GDM1 (cell line): ENCODE data around the gene PRMT5.

ENCODE experiments used
- DNase-seq: peaks from one replicate; lab custom pipeline; 2025; lab: John Stamatoyannopoulos, UW

Gene PRMT5

DNA sequence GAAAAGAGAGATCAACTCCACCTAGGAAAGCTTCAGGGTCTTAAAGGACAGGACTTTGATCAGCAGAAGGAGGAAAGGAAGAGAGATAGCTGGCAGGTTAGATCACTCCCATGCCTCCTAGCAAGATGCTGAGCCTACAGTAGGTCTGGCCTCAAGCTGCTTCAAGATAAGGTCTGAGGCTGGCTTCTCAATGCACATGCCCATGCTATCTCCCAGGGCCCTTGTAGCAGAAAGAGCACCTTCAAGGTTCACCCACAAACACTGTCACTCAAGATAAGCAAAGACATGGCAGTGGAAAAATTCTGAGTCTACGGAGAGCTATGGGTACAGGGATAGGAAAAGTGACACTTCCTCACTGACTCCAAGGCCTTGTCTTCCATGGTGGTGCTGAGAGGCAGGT is 31.8 kb downstream of the PRMT5 start:
- DNase-seq: no peak

DNA sequence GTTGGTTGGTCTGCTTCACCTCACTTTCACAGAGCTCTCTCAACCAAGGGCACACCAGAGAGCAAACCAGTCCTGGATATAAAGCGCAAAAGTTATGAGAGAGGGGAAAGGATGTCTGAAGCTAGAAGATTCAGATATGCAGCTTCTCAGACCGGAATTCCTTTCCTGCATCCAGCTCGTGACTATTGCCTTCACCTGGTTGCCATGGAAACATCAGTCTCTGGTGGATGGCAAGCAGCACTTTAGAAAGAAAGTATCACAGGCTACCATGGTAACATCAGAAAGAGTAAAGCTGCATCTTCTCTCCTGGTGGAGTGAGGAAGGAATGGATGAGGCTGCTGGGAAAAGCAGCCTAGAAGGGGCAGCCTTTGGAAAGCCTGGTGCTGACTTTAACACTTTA is 32.4 kb downstream of the PRMT5 start:
- DNase-seq: no peak

DNA sequence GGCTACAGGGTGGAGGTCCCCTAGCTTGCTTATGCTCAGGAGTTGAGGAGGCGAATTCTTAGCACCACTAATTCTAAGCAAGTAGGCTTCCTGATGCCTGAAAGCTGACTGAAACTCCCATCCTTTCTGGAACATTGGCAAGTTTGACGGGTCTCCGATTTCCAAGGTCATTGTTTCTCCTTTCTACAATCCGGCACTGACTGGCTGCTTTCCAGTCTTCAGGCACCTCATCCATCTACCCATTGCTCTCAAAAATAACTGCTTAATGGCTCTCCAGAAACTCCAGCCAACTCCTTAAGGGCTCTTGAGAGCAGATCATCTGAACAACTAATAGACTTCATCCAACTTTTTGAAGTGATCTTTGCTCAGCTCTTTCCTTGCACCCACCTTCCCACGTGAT is 32.8 kb downstream of the PRMT5 start:
- DNase-seq: no peak

DNA sequence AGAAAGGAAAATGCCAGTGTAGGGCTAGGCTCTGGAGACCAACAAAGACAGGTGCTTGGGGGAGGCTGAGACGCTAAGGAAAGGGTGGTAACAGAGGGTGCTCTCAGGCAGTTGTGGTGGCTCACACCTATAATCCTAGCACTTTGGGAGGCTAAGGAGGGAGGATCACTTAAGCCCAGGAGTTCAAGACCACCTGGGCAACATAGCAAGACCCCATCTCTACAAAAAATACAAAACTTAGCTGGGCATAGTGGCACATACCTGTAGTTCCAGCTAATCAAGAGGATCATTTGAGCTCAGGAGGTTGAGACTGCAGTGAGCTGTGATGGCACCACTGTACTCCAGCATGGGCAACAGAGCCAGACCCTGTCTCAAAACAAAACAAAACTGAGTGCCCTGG is 33.8 kb downstream of the PRMT5 start:
- DNase-seq: no peak

DNA sequence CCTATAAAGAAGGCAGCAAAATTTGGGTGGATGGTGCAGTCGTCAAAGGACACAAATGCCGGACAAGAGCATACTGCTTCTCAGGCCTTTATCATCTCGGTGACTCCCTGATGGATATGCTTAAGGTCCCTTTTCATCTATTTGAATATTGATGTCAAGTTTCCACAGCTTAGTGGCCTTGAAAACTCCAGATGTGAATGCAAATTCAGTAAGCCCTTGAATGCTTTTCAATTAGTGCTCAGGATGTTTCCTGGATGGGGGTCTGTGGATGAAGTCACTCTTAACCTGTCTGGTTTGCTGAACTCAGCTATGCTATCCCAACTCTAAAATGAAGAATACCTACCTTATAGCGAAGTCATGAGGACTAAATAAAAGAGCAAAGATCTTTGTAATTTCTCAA is 35.5 kb downstream of the PRMT5 start:
- no peak for DNase-seq

DNA sequence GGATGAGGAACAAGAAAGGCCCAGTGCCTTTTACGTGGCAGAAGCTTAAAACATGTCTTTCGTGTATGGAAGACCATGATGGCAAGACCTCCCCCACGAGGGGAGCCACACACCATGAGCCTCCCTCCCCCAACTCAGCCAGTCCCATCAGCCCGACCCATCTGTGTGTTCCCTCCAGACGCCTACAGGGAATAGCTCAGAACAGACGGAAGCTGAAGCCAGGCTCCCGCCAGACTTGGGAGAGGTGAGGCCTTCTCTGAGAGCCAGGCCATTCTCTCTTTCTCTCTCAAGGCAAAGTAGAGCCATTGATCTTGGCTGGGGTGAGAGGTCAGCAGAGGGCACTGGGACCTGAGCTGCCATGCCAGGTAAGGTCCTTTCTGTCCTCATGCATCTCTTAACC is 36.7 kb downstream of the PRMT5 start:
- DNase-seq: no peak

DNA sequence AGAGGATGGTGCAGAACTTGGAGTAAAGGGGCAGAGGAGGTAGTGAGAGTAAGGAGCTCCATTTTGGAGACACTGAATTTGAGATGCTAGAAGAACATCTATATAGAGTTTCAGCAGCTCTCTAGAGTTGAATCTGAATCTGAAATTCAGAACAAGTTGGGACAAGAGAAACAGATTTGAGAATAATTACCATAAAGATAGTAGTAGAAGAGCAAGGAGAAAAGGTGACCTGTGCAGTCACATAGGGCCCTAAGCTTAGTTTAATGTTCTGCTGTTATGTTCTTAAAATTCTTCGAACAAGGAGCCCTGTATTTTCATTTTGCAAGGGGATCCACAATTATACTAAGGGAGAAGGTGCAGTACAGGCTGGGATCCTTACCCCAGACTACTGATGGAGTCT is 38.8 kb downstream of the PRMT5 start:
- DNase-seq: no peak

DNA sequence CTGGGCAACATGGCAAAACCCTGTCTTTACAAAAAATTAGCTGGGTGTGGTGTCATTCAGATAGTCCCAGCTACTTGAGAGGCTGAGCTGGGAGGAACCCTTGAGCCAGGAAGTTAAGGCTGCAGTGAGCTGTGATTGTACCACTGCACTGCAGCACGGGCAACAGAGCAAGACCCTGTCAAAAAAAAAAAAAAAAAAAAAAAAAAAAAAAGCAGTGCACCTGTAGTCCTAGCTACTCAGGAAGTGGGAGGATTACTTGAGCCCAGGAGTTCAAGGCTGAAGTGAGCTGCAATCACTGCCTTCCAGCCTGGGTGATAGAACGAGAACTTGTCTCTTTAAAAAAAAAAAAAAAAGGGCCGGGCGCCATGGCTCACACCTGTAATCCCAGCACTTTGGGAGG is 40.5 kb downstream of the PRMT5 start:
- no peak for DNase-seq

DNA sequence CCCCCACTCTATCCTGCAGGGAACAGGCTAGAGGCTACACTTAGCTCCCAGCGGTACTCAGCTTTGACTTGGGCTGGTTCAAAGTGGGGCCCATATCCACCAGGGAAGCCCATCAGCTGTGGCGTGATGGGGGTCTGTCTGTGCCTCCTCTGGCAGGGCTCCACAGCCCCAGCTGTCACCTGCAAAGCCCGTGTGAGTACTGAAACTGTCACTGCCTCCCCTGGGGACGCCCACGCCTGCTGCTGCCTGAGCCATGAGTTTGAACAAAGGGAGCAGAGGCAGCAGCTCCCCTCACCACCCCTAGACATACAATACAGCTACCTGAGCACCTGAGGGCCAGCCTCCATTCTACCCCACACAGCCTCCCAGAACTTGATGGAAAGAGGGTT is 41.2 kb downstream of the PRMT5 start:
- no peak for DNase-seq

DNA sequence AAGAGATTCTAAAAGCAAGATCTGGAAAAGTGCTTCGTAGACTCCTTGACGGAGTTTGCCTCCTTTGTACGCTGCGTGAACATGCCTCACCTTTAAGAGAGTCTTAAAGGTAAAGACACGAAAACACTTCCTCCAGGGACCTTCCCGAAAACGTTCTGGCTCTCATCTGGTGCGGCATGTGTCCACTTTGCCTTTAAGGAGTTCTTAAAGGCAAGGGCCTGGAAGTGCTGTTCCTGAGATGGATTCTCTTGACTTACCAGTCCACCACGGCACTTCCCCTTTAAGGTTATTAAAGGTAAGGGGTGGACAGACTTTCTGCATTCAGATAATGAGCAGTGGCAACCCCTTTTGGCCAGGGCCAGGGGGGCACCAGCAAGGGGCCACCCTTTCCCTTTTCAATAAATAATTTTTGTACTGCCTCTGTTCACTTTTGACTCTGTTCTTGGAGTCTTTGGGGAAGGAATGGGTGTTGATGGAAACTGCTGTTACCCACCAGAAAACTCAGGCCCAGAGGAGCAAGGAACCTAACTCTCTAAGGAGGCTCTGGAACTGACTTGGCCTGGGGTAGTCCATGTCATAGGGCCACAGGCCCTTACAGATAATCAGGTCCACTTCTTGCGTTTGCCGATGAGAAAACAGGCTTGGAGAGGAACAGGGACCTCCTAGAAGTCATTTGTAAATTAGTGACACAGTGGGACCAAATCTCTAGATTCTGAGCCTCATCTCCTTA is 41.8 kb downstream of the PRMT5 start:
- DNase-seq: no peak

DNA sequence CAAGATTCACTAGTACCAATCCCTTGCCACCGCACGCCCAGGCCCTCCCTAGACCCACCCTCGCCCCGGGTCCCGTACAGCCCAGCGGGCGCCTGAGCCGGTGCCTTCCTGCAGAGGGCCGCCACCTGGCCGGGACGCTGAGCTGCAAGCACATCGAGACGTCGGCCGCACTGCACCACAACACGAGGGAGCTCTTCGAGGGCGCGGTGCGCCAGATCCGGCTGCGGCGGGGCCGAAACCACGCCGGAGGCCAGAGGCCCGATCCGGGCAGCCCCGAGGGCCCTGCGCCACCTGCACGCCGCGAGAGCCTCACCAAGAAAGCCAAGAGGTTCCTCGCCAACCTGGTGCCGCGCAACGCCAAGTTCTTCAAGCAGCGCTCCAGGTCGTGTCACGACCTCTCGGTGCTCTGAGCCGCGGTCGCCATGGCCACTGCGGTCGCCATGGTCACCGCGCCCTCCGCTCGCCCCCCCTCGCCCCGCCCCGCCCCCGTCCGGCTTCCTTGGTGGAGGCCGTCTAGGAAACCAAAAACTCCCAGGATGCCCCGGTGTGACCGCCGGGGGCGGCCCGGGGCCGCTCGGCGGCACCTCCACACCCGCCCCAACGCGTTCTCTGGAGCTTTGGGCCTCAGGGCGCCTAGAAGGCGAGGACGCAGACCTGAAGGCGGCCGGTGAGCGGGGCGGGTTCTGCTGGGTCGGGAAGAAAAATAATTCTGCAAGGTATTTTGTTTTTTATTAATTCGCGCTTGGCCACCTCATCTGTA is 42.5 kb downstream of the PRMT5 start:
- DNase-seq: no peak

DNA sequence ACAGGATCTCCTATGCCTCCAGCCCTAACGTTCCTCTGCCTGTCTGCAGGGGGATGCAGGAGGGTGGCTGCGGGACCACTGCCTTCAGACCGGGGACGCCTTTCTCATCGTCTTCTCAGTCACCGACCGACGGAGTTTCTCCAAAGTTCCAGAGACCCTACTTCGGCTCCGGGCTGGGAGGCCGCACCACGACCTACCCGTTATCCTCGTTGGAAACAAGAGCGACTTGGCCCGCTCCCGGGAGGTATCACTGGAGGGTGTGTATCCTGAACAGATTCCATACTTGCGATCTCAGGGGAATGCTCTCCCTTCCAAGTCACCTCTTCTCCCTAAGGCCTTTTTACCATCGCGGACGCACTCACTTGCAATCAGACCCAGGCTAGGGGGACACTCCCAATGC is 43.2 kb downstream of the PRMT5 start:
- no peak for DNase-seq

DNA sequence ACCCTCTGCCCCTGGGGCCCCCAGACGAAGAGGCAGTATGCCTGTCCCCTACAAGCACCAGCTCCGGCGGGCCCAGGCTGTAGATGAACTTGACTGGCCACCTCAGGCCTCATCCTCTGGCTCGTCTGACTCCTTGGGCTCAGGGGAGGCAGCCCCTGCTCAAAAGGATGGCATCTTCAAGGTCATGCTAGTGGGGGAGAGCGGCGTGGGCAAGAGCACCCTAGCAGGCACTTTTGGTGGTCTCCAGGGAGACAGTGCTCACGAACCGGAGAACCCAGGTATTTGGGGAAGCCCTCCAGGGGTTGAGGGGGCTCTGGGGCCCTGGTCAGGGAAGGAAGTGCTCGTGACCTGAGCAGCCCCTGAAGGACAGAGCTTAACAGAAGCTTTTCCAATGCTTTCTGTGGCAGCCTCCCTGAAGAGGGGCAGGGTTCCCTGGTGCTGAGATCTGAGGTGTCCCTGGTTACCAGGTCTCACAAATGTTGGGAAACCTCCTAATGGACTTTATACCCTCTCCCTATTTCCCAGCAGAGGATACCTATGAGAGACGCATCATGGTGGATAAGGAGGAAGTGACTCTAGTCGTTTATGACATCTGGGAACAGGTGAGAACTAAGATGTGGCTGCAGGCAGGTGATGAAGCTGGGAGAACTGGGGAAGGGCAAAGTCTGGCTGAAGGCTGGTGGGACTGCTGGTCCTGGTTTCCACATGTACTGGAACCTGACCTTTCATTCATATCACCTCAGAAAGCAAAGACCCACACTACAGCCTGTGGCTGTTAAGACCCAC is 44.2 kb downstream of the PRMT5 start:
- no peak for DNase-seq

DNA sequence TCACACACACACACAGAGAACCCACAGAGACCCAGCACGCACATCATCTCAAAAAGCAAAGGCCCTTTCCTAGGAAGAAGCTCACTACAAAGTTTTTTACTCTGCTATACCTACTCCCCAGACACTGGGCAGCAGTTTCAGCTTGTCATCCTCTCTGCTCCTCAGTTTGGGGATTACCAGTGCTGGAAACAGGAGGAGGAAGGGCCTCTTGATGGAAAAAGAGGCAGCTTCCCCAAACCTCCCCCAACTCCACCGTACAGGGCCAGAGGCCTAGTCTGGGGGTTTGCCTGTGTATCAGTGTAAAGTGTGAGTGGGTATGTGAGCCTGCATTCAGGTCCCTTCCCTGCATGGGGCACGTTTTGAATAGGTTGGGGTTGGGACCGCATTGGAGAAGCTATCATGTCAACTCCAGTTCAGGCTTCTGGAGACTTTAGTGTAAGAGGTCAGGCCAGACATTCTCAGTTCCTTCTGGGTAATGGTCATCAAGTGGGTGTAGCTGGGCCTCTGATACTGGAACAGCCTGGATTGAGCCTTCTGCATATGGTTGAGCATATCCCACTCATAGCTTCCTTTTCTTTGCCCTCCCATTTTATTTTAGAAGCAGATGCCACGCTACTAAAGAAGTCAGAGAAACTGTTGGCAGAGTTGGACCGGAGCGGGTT is 45.0 kb downstream of the PRMT5 start:
- no peak for DNase-seq

DNA sequence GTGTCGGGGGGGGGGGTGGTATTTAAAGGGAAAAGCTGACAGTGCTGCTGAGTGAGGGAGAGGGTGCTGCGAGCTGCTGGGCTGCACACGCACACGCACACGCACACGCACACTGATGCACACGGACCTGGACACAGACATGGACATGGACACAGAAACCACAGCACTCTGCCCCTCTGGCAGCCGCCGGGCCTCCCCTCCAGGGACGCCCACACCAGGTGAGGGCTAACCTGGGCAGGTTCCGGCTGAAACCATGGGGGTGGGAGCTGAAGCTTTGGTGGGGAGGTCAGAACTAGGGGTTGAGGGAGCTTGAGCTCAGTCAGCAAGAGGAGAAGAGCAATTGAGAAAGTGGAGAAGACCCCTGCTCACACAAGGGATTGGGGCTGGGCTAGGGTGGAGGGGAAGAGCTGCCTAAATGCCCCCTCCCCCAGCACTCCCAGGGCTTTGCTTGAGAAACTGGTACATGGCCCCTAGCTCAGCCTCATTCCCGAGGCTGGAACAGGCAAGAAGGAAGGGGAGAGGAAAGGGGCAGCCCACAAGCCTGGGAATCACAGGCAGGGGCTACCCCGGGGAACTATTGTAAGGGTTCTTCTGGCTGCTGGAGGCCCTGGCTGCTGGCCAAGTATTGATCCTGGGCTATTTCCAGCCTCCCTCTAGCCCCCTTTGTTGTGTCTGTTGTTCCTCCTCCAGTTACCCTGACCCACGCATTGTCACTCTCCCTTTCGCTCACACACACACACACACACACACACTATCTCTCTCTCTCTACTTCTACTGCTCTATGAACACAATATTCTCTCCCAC is 45.8 kb downstream of the PRMT5 start, which contains the start of gene REM2:
Gene REM2 (plus strand): TSS at position 50 of the 804 bp plus-strand sequence. CDS start 66 bp downstream, at position 116.
- DNase-seq: no peak

DNA sequence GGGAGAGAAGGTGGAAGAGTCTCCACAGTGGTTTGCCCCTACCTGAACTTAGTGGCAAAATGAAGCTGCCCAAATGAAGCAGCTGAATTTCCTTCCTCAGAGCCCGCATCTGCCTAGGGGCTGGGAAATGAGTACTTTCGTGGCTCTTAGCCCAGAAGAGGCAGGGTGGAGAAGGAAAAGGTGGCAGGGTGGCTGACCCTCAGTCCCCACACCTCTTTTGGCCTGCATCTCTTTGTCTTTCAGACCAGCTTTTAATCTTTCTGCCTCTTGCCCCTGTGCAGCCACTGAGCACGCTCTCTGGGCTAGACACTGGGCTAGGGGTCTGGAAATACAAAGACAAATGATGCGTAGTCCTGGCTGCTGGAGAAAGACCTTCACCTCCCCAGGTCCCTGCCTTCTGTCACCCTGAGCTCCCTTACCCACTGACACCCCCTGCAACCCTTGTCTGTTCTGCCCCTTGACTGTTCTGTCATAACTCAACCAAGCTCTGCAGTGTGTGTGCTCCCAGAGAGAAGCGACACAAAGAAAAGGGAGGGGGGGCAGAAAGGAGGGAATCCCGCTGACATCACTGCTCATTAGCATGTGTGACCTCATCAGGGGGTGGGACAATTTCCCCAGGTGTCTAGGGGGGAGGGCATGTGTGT is 46.5 kb downstream of the PRMT5 start:
- DNase-seq: no peak

DNA sequence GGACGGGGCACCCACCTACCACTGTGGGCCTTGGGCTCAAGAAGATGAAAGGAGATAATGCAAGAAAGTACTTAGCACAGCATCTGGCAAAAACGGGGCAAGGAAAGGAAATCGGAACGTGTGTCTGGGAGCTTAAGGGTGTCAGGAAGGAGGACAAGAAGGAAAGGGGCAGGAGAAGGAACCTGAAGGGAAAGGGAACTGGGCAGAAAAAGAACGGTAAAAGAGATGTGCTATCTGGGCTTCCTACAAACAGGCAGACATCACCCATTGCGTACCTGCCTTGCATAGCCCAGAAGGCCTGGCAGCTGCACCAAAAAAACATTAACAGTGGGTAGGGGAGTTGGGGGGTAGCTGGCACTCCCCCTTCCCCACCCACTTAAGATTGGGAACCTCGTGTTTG is 47.1 kb downstream of the PRMT5 start:
- DNase-seq: no peak

DNA sequence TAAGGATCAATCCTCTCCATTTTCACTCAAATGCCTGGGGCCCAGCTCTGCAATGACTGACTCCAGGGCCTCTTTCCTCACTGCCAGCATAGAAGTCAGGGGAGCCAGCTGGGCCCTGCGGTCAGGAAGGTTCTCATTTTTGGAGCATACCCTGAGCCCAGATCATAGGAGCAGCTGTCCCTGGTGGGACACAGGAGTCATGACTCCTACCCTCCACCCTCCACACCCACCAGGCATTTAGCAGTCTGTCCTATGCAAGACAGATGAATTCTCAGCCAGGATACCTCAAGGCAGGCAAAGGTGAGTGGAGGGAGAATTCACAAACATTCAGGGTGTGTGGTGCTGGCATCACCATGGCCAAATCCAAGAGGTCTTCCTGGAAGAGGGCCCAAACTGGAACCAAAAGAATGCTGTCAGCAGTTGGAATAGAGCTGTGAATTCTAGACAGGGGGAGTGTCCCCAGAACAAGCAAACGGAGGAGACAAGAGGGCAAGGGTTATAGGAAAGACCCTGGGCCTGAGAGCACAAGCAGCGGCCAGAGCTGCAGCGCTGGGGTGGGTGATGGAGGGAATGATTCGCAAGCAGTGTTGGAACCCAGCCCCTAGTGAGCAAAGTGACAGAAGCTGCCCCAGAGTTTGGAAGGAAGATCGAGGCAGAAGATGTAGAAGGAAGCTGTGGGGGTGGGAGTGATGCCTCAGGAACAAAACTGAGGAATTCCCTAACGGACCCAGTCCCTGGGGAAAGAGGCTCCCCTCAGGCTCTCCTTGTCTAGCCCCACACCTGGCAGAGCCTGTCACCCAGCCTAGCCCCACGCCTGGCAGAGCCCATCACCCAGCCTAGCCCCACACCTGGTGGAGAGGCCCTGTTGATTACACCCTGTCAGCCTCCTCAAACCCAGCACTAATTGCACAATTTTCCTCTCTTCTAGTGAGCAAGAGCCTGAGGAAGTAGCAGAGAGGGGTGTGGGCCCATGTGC is 50.6 kb downstream of the PRMT5 start:
- DNase-seq: no peak

DNA sequence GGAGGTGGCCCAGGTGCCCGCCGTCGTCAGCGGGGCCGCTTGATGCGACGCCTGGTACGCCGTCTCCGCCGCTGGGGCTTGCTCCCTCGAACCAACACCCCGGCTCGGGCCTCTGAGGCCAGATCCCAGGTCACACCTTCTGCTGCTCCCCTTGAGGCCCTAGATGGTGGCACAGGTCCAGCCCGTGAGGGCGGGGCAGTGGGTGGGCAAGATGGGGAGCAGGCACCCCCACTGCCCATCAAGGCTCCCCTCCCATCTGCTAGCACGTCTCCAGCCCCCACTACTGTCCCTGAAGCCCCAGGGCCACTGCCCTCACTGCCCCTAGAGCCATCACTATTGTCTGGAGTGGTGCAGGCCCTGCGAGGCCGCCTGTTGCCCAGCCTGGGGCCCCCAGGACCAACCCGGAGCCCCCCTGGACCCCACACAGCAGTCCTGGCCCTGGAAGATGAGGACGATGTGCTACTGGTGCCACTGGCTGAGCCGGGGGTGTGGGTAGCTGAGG is 52.1 kb downstream of the PRMT5 start:
- no peak for DNase-seq
